ENCODE measurements around the gene P3H3. TPM values are rescaled to one million over a fixed set of nuclear protein-coding genes. Genes with fewer than 3 reads are reported as not detected.
A peak's percentile ranks its signal among the peaks of the same experiment; 100 is the strongest.

P3H3 gene
- total and polyA plus RNA-seq, 2 experiments from 2014 or later, result 16.4 to 38.2 TPM

GRCh38 chr12:6827437-6827911, 733 bp upstream of the P3H3 start:
- DNase-seq (ENCODE audit: low spot score) (peak; percentile 93), ATAC-seq (peak; percentile 30)
- Mint-ChIP-seq H3K4me3 (peak overlapping the region; percentile 64), H3K4me1 (peaks cover 48% of the 10 kb centered on the region), H3K27ac (peak overlapping the region; percentile 38; the same call in 1 of the 2 replicates), H3K9me3 (no peaks in the 10 kb centered on the region), H3K27me3 (ENCODE audit: insufficient read depth, low read depth, poor library complexity) (peaks cover 23% of the 10 kb centered on the region), H3K36me3 (ENCODE audit: low read depth) (peaks cover 32% of the 10 kb centered on the region)
- no peak overlapping the region for H3K27ac ChIP-seq (ENCODE audit: low read depth)
- H3K4me3 ChIP-seq, result peak overlapping the region; percentile 39
- H2AFZ ChIP-seq, result no peak overlapping the region
- H3K36me3 ChIP-seq (ENCODE audit: insufficient read depth), result peaks cover 3% of the 10 kb centered on the region; the same call in 1 of the 2 replicates
- no peaks in the 10 kb centered on the region for H4K20me1 ChIP-seq (replicated peaks; ENCODE audit: insufficient read depth)
- H3K79me2 ChIP-seq (replicated peaks; ENCODE audit: insufficient read depth), result peaks cover 9% of the 10 kb centered on the region
- H3F3A ChIP-seq (replicated peaks; ENCODE audit: low read depth), result peaks cover 13% of the 10 kb centered on the region
- H3K9me2 ChIP-seq (ENCODE audit: insufficient read depth), result no peaks in the 10 kb centered on the region
- TF ChIP-seq EZH2 (IDR thresholded peaks at IDR 0.05; ENCODE audit: low read depth, unreplicated experiment) (no peak), ZNF114 (CRISPR knock-in tag; IDR thresholded peaks at IDR 0.05) (no peak), ETS1 (IDR thresholded peaks at IDR 0.05) (no peak), ZNF331 (CRISPR knock-in tag; IDR thresholded peaks at IDR 0.05; ENCODE audit: low read depth) (no peak), CREB1 (CRISPR knock-in tag; IDR thresholded peaks at IDR 0.05; ENCODE audit: low read depth) (no peak), POLR2AphosphoS5 (IDR thresholded peaks at IDR 0.05; ENCODE audit: low read depth) (peak; percentile 80)
- H3K4me1 ChIP-seq (ENCODE audit: insufficient read depth), result peaks cover 35% of the 10 kb centered on the region
- H3K27me3 ChIP-seq (ENCODE audit: insufficient read depth), result peaks cover 39% of the 10 kb centered on the region
- peak overlapping the region; percentile 63 for H3K4me2 ChIP-seq

GRCh38 chr12:6828781-6829535, 751 bp downstream of the P3H3 start:
- H3K79me2 ChIP-seq (replicated peaks; ENCODE audit: insufficient read depth), result peaks cover 9% of the 10 kb centered on the region
- H3K4me3 ChIP-seq, result peak overlapping the region; percentile 98
- peak; percentile 63 for ATAC-seq
- H3K4me3 Mint-ChIP-seq, result peak overlapping the region; percentile 96
- peaks cover 26% of the 10 kb centered on the region for H3K27me3 ChIP-seq (ENCODE audit: insufficient read depth)
- H4K20me1 ChIP-seq (replicated peaks; ENCODE audit: insufficient read depth), result no peaks in the 10 kb centered on the region
- peaks cover 22% of the 10 kb centered on the region for H3K27me3 Mint-ChIP-seq (ENCODE audit: insufficient read depth, low read depth, poor library complexity)
- peaks cover 3% of the 10 kb centered on the region; the same call in 1 of the 2 replicates for H3K36me3 ChIP-seq (ENCODE audit: insufficient read depth)
- peak overlapping the region; percentile 93 for H3K27ac Mint-ChIP-seq
- peaks cover 42% of the 10 kb centered on the region for H3K36me3 Mint-ChIP-seq (ENCODE audit: low read depth)
- no peaks in the 10 kb centered on the region for H3K9me3 Mint-ChIP-seq
- H3K27ac ChIP-seq (ENCODE audit: low read depth), result peak overlapping the region; percentile 59; the same call in 1 of the 2 replicates
- peak; percentile 89 for DNase-seq (ENCODE audit: low spot score)
- peaks cover 39% of the 10 kb centered on the region for H3K4me1 Mint-ChIP-seq
- H2AFZ ChIP-seq, result peak overlapping the region; percentile 63
- H3K9me2 ChIP-seq (ENCODE audit: insufficient read depth), result no peaks in the 10 kb centered on the region
- TF ChIP-seq ZNF331 (CRISPR knock-in tag; IDR thresholded peaks at IDR 0.05; ENCODE audit: low read depth), result no peak
- 0 out of 2 replicates have a peak, but pooled peaks have one; percentile 41 for TF ChIP-seq POLR2AphosphoS5 (IDR thresholded peaks at IDR 0.05; ENCODE audit: low read depth)
- TF ChIP-seq CREB1 (CRISPR knock-in tag; IDR thresholded peaks at IDR 0.05; ENCODE audit: low read depth), result peak; percentile 75
- no peak for TF ChIP-seq CTCF (conservative IDR thresholded peaks at IDR 0.05; ENCODE audit: low read depth in 2 of 2)
- peaks cover 21% of the 10 kb centered on the region for H3K4me1 ChIP-seq (ENCODE audit: insufficient read depth)
- H3F3A ChIP-seq (replicated peaks; ENCODE audit: low read depth), result peaks cover 20% of the 10 kb centered on the region
- peak overlapping the region; percentile 96 for H3K4me2 ChIP-seq
